Thoracic aorta (tissue), 2 donors: Measurements from ENCODE around the gene GTF2IRD1. TPM values are rescaled to one million over a fixed set of nuclear protein-coding genes. Genes with fewer than 3 reads are reported as not detected.
"Not testable (repeated sequence)": the region's sequence is repeated elsewhere in the genome, so short reads cannot be mapped to it uniquely, and the experiment has no call there.

Source experiments
- ATAC-seq: fragments of 150-250 bp; one replicate; pipeline ENCODE4 v1.8.0; 2017; ENCODE audit warnings: low read depth; ENCODE audit not compliant: insufficient number of reproducible peaks, low FRiP score
- DNase-seq: peaks from one replicate; pipeline ENCODE4 v3.0.0-alpha.2; 2020; ENCODE audit warnings: low spot score
- H3K27ac ChIP-seq, 2 donors: fragments of 200-600 bp; sonication (generic); 1 replicate in 1 of 2; 2 replicates in 1 of 2; pipeline ENCODE4 v1.5.1; 2016; ENCODE audit warnings: mild to moderate bottlenecking in 2 of 2, moderate library complexity in 2 of 2
- H3K27me3 ChIP-seq: fragments of 200-600 bp; sonication (generic); replicated peaks from 2 replicates; pipeline ENCODE4 v1.6.0; 2016; ENCODE audit warnings: mild to moderate bottlenecking; ENCODE audit not compliant: insufficient read depth
- H3K36me3 ChIP-seq: fragments of 200-600 bp; sonication (generic); one replicate; pipeline ENCODE4 v1.5.1; 2016
- H3K4me1 ChIP-seq, 2 donors: fragments of 200-600 bp; sonication (generic); 1 replicate in 1 of 2; 2 replicates in 1 of 2; pipeline versions ENCODE4 v1.5.1 to v1.6.0; 2016; ENCODE audit warnings: low read depth in 2 of 2, mild to moderate bottlenecking in 1 of 2; ENCODE audit not compliant: control insufficient read depth in 1 of 2
- H3K4me3 ChIP-seq: fragments of 200-600 bp; sonication (generic); 2 replicates; pipeline ENCODE4 v1.5.1; 2016; ENCODE audit warnings: mild to moderate bottlenecking
- H3K9me3 ChIP-seq: fragments of 200-600 bp; sonication (generic); 2 replicates; pipeline ENCODE4 v1.5.1; 2016
- total RNA-seq, 2 donors: library from RNA; depleted of rRNA; stranded (reverse); fragments of >200 nt; gene quantifications; one replicate each; pipeline versions ENCODE4 v1.1.0 to v1.2.3, GENCODE V29; 2016
- TF ChIP-seq, protein P1 (sequence below): fragments of 200-600 bp; sonication (generic); IDR thresholded peaks from one replicate; pipeline ENCODE4 v1.5.1; 2019; ENCODE audit warnings: antibody characterized with exemption

GTF2IRD1 gene
- total RNA-seq, 2 donors from 2014 or later = 7.0 to 14.4 TPM

DNA sequence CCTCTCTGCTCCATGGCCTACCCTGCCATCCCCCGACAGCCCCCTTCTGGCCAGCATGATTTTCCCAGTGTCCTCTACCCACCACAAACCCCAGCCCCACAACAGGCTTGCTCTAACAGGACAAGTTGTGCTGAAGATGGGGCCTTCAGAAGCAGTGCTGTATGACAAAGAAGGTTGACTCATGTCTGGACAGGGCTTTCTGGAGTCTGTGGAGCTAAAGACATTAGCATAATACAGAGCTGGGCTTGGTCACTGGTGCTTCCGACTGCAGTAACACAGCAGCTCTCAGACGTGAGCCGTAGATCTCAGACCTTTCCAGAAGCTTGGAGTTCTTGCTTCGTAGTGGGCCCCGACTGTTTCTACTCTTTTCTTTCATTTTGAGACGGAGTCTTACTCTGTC, 100.5 kb downstream of the GTF2IRD1 start:
- ATAC-seq (no peak), DNase-seq (no peak)
- H3K36me3 ChIP-seq = peaks cover 3% of the 10 kb centered on the region

DNA sequence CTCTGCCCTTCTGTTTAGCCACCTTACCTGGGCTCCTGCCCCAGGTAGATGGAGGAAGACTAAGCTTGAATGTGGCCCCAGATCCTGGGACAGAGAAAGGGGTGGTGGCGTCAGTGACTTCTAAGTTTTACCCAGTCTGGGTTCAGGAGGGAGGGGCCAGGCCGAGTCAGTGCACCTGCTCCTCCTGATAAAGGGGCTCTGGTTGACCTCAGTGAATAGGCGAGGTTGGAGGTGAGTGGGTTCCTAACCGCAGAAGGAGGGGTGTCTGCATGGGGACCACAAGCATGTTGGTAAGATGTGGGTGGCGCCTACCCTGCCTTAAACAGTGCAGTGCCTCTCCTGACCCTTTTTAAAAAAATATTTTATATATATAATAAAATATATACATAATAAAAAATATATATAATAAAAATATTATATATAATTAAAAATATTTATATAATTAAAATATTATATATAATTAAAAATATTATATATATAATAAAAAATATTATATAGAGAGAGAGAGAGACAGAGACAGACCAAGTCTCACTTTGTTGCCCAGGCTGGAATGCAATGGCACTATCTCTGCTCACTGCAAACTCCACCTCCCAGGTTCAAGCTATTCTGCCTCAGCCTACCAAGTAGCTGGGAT, 106.5 kb downstream of the GTF2IRD1 start:
- no peak overlapping the region for H3K4me3 ChIP-seq
- no peak overlapping the region for H3K27ac ChIP-seq
- no peaks in the 10 kb centered on the region for H3K4me1 ChIP-seq
- no peaks in the 10 kb centered on the region for H3K27me3 ChIP-seq
- TF ChIP-seq, protein P1, sequence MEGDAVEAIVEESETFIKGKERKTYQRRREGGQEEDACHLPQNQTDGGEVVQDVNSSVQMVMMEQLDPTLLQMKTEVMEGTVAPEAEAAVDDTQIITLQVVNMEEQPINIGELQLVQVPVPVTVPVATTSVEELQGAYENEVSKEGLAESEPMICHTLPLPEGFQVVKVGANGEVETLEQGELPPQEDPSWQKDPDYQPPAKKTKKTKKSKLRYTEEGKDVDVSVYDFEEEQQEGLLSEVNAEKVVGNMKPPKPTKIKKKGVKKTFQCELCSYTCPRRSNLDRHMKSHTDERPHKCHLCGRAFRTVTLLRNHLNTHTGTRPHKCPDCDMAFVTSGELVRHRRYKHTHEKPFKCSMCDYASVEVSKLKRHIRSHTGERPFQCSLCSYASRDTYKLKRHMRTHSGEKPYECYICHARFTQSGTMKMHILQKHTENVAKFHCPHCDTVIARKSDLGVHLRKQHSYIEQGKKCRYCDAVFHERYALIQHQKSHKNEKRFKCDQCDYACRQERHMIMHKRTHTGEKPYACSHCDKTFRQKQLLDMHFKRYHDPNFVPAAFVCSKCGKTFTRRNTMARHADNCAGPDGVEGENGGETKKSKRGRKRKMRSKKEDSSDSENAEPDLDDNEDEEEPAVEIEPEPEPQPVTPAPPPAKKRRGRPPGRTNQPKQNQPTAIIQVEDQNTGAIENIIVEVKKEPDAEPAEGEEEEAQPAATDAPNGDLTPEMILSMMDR = no peak
- H3K36me3 ChIP-seq = peaks cover 3% of the 10 kb centered on the region
- DNase-seq (no peak), ATAC-seq (no peak)
- H3K9me3 ChIP-seq = no peaks in the 10 kb centered on the region

More for the DNA sequence above, 100.5 kb downstream of the GTF2IRD1 start:
- TF ChIP-seq, protein P1 = no peak
- Histone ChIP-seq H3K27ac (no peak overlapping the region), H3K9me3 (no peaks in the 10 kb centered on the region), H3K4me1 (no peaks in the 10 kb centered on the region), H3K27me3 (no peaks in the 10 kb centered on the region), H3K4me3 (no peak overlapping the region)

DNA sequence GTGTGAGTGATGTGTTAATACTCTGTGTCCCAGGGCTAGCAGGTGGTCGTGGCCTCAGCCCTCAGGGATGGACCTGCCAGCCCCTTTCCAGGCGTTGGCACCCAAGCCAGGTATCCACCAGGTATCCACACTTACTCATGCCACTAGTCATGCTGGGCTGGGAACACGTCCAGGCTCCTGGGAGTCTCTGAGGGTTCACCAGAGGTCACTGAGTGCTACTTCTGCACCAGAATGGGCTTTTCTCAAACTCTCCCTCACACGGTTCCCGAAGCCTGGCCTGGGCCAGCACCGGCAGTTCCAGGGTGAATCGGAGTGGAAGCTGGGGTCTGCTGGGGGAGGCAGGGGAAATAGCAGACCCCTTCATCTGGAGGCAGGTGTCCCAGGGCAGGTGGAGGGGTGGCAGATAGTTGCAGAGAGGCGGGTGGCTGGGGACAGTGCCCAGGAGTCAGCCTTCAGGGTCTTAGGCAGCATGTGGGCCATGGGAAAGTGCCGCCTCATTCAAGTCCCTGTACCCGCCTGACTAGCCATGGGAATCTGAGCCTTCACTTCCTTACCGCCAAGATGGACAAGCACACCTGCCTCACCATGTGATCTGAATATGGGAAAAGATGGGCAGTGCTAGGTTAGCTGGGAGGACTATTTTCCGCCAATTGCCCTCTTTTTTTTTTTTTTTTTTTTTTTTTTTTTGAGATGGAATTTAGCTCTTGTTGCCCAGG, 108.3 kb downstream of the GTF2IRD1 start:
- no peak overlapping the region for H3K27ac ChIP-seq
- TF ChIP-seq, protein P1 = no peak
- ATAC-seq = no peak
- no peaks in the 10 kb centered on the region for H3K4me1 ChIP-seq
- H3K4me3 ChIP-seq = no peak overlapping the region
- DNase-seq = no peak
- H3K9me3 ChIP-seq = no peaks in the 10 kb centered on the region
- H3K36me3 ChIP-seq = peaks cover 3% of the 10 kb centered on the region
- H3K27me3 ChIP-seq = no peaks in the 10 kb centered on the region

DNA sequence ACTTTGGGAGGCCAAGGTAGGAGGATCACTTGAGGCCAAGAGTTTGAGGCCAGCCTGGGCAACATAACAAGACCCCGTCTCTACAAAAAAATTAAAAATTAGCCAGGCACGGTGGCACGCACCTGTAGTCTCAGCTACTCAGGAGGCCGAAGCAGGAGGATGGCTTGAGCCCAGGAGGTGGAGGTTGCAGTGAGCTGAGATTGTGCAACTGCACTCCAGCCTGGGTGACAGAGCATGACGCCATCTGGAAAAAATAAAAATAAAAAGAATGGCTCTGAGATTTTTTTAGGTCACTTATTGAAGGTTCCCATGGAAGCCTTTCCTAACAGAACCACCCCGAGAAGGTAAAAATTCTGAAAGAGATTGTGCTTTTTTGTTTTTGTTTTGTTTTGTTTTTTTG, 109.9 kb downstream of the GTF2IRD1 start:
- not testable (repeated sequence) for H3K36me3 ChIP-seq, H3K27ac ChIP-seq, DNase-seq, H3K4me3 ChIP-seq, H3K4me1 ChIP-seq, H3K27me3 ChIP-seq, H3K9me3 ChIP-seq, ATAC-seq

DNA sequence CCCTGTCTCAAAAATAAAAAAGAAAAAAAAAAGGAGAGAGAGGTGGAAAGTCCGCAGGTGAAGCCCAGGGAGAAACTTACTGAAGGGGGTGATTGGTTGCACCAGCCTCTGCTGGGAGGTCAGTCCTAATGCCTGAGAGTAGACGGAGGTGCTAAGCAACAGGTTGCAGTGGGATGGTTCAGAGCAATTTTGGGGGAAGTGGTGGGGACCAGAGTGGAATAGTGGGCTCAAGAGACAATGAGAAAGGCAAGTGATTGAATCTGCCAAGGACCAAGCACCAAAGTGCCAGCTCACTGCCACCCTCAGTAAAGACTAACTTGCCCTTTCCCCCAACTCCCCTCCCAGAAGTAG, 113.6 kb downstream of the GTF2IRD1 start:
- TF ChIP-seq, protein P1 = no peak
- Histone ChIP-seq H3K9me3 (no peaks in the 10 kb centered on the region), H3K27me3 (no peaks in the 10 kb centered on the region), H3K4me1 (no peaks in the 10 kb centered on the region), H3K36me3 (no peaks in the 10 kb centered on the region), H3K4me3 (no peak overlapping the region), H3K27ac (no peak overlapping the region)
- no peak for ATAC-seq
- no peak for DNase-seq
